Neural cell (in vitro differentiated cells): ENCODE data around the gene B4GALT5. TPM values are rescaled to one million over a fixed set of nuclear protein-coding genes. Genes with fewer than 3 reads are reported as not detected.
"Not testable (repeated sequence)": the region's sequence is repeated elsewhere in the genome, so short reads cannot be mapped to it uniquely, and the experiment has no call there.

Experiments used
- H2AFZ ChIP-seq: fragments of 200-600, 300-800 bp; sonication (generic), shearing (Covaris generic); 2 replicates; pipeline ENCODE4 v1.6.0; 2014; ENCODE audit warnings: low read depth, mild to moderate bottlenecking, antibody characterized with exemption, low read length, moderate library complexity
- H3F3A ChIP-seq: fragments of 200-600 bp; shearing (Covaris generic); 2 replicates; pipeline ENCODE4 v1.6.1; 2016; ENCODE audit warnings: mild to moderate bottlenecking, moderate library complexity, mixed read lengths, antibody characterized with exemption, low read length; ENCODE audit not compliant: insufficient read depth, poor library complexity, severe bottlenecking
- H3K27ac ChIP-seq: fragments of 200-600, 300-800 bp; sonication (generic), shearing (Covaris generic); 2 replicates; pipeline ENCODE4 v1.5.1; 2014; ENCODE audit warnings: mild to moderate bottlenecking, low read length, moderate library complexity
- H3K27me3 ChIP-seq: fragments of 300-800, 200-600 bp; sonication (generic), shearing (Covaris generic); 2 replicates; pipeline ENCODE4 v1.6.0; 2014; ENCODE audit warnings: mild to moderate bottlenecking, low read depth, low read length, moderate library complexity; ENCODE audit not compliant: insufficient read depth
- H3K36me3 ChIP-seq: fragments of 300-800, 200-600 bp; sonication (generic), shearing (Covaris generic); 2 replicates; pipeline ENCODE4 v1.5.1; 2014; ENCODE audit warnings: mild to moderate bottlenecking, antibody characterized with exemption, low read length, moderate library complexity; ENCODE audit not compliant: insufficient read depth
- H3K4me2 ChIP-seq: fragments of 300-800, 200-600 bp; sonication (generic), shearing (Covaris generic); 2 replicates; pipeline ENCODE4 v1.6.0; 2014; ENCODE audit warnings: mild to moderate bottlenecking, low read length
- H3K4me3 ChIP-seq: fragments of 300-800, 200-600 bp; sonication (generic), shearing (Covaris generic); 2 replicates; pipeline ENCODE4 v1.5.1; 2014; ENCODE audit warnings: mild to moderate bottlenecking, low read length, moderate library complexity
- H3K79me2 ChIP-seq: fragments of 200-600 bp; shearing (Covaris generic); replicated peaks from 2 replicates; pipeline ENCODE4 v1.6.0; 2014; ENCODE audit warnings: mild to moderate bottlenecking, low read length, moderate library complexity; ENCODE audit not compliant: insufficient read depth
- H3K9ac ChIP-seq: fragments of 300-800, 200-600 bp; sonication (generic), shearing (Covaris generic); 2 replicates; pipeline ENCODE4 v1.6.1; 2016; ENCODE audit warnings: mild to moderate bottlenecking, low read length, mixed read lengths
- H3K9me2 ChIP-seq: fragments of 200-600 bp; shearing (Covaris generic); 2 replicates; pipeline ENCODE4 v1.6.1; 2016; ENCODE audit warnings: mild to moderate bottlenecking, low read length, mixed read lengths; ENCODE audit not compliant: insufficient read depth
- H3K9me3 ChIP-seq: fragments of 200-600, 300-800 bp; sonication (generic), shearing (Covaris generic); 2 replicates; pipeline ENCODE4 v1.6.1; 2016; ENCODE audit warnings: mild to moderate bottlenecking, mixed run types, low read length, moderate library complexity, mixed read lengths
- H4K20me1 ChIP-seq: fragments of 200-600 bp; shearing (Covaris generic); 2 replicates; pipeline ENCODE4 v1.6.1; 2016; ENCODE audit warnings: mild to moderate bottlenecking, mixed run types; ENCODE audit not compliant: insufficient read depth
- CTCF ChIP-seq: fragments of 450-650 bp; IDR thresholded peaks from 2 replicates; pipeline ENCODE4 v1.5.1; 2014; ENCODE audit warnings: antibody characterized with exemption, mild to moderate bottlenecking, moderate library complexity; ENCODE audit not compliant: poor library complexity, severe bottlenecking
- EP300 ChIP-seq: fragments of 450-650 bp; conservative IDR thresholded peaks from 2 replicates; pipeline ENCODE4 v1.6.1; 2014; ENCODE audit warnings: antibody characterized with exemption, mild to moderate bottlenecking, moderate library complexity; ENCODE audit not compliant: poor library complexity, severe bottlenecking
- MXI1 ChIP-seq: fragments of 450-650 bp; conservative IDR thresholded peaks from 2 replicates; pipeline ENCODE4 v1.6.1; 2014; ENCODE audit warnings: antibody characterized with exemption, mild to moderate bottlenecking; ENCODE audit not compliant: poor library complexity, severe bottlenecking
- POLR2AphosphoS5 ChIP-seq: IDR thresholded peaks from 2 replicates; pipeline ENCODE4 v1.6.1; 2012
- RAD21 ChIP-seq: fragments of 450-650 bp; conservative IDR thresholded peaks from 2 replicates; pipeline ENCODE4 v1.6.1; 2014; ENCODE audit warnings: antibody characterized with exemption, mild to moderate bottlenecking, moderate library complexity
- SMC3 ChIP-seq: fragments of 450-650 bp; conservative IDR thresholded peaks from 2 replicates; pipeline ENCODE4 v1.6.1; 2014; ENCODE audit warnings: antibody characterized with exemption, mild to moderate bottlenecking, moderate library complexity; ENCODE audit not compliant: poor library complexity
- TAF1 ChIP-seq: IDR thresholded peaks from 2 replicates; pipeline ENCODE4 v1.6.1; 2012; ENCODE audit warnings: low read depth
- polyA plus RNA-seq: library from polyadenylated mRNA; depleted of rRNA; stranded (reverse); fragments of >200 nt; gene quantifications from 2 replicates; pipeline ENCODE4 v1.2.3, GENCODE V29; 2014

Gene B4GALT5
- polyA plus RNA-seq, 1 donor from 2014 or later: 34.7 TPM

- Histone ChIP-seq H3K27me3 (no peaks in the 10 kb centered on the region), H3K9me2 (no peaks in the 10 kb centered on the region), H3K27ac (no peak overlapping the region), H3F3A (no peaks in the 10 kb centered on the region), H4K20me1 (no peaks in the 10 kb centered on the region), H3K9ac (no peak overlapping the region), H3K36me3 (no peaks in the 10 kb centered on the region), H3K4me3 (no peak overlapping the region), H3K4me2 (no peak overlapping the region), H3K9me3 (no peaks in the 10 kb centered on the region), H2AFZ (no peak overlapping the region), H3K79me2 (no peaks in the 10 kb centered on the region)
- no peak for TF ChIP-seq POLR2AphosphoS5
- TF ChIP-seq SMC3: no peak
- no peak for TF ChIP-seq RAD21
- TF ChIP-seq EP300: no peak
- no peak for TF ChIP-seq TAF1
- no peak for TF ChIP-seq CTCF
- TF ChIP-seq MXI1: no peak
Measured at GRCh38 chr20:49724408-49725223, 10.9 kb upstream of the B4GALT5 start.

- H3K36me3 ChIP-seq, H3K9ac ChIP-seq, H3K9me2 ChIP-seq, H2AFZ ChIP-seq, H3F3A ChIP-seq, H3K27ac ChIP-seq, H3K4me3 ChIP-seq, H3K9me3 ChIP-seq, H3K79me2 ChIP-seq, H4K20me1 ChIP-seq, H3K27me3 ChIP-seq, H3K4me2 ChIP-seq: not testable (repeated sequence)
Measured at GRCh38 chr20:49723758-49724157, 10.1 kb upstream of the B4GALT5 start.

GRCh38 chr20:49721326-49721725, 7.6 kb upstream of the B4GALT5 start:
- H3K27me3 ChIP-seq, H3K9ac ChIP-seq, H3K9me2 ChIP-seq, H3K79me2 ChIP-seq, H3K4me3 ChIP-seq, H3F3A ChIP-seq, H4K20me1 ChIP-seq, H3K36me3 ChIP-seq, H3K27ac ChIP-seq, H3K9me3 ChIP-seq, H2AFZ ChIP-seq, H3K4me2 ChIP-seq: not testable (repeated sequence)

GRCh38 chr20:49715466-49715865, 1.8 kb upstream of the B4GALT5 start:
- no peaks in the 10 kb centered on the region for H3K27me3 ChIP-seq
- no peaks in the 10 kb centered on the region for H3F3A ChIP-seq
- H3K4me2 ChIP-seq: no peak overlapping the region
- TF ChIP-seq SMC3: no peak
- no peak for TF ChIP-seq EP300
- H4K20me1 ChIP-seq: no peaks in the 10 kb centered on the region
- no peak overlapping the region for H3K27ac ChIP-seq
- H3K36me3 ChIP-seq: no peaks in the 10 kb centered on the region
- H2AFZ ChIP-seq: no peak overlapping the region
- no peaks in the 10 kb centered on the region for H3K9me3 ChIP-seq
- H3K4me3 ChIP-seq: no peak overlapping the region
- H3K9ac ChIP-seq: no peak overlapping the region
- H3K79me2 ChIP-seq: peaks cover 29% of the 10 kb centered on the region
- no peaks in the 10 kb centered on the region for H3K9me2 ChIP-seq
